ENCODE data around the gene CPSF7.

CPSF7 gene

GRCh38 chr11:61353131-61354067, 76.4 kb downstream of the CPSF7 start:
- DNase-seq = no peak
